Measurements from ENCODE around the gene SIK3.
"Not testable (repeated sequence)": the region's sequence is repeated elsewhere in the genome, so short reads cannot be mapped to it uniquely, and the experiment has no call there.

Gene SIK3

GRCh38 chr11:117098269-117099232 is at the start of gene SIK3:
TSS of gene SIK3 (minus strand) at chr11:117098428. CDS start at chr11:117098415, 13 bp downstream.
- DNase-seq = peak; percentile 92 to 96 (median 94)

- no peak for DNase-seq
Measured at GRCh38 chr11:117146521-117146920, 48.3 kb upstream of the SIK3 start.

- DNase-seq = peak in 1 of 3 experiments; percentile 57
Measured at GRCh38 chr11:117145393-117145761, 47.1 kb upstream of the SIK3 start.

GRCh38 chr11:117144477-117145392 is 46.5 kb upstream of the SIK3 start:
- peak; percentile 54 to 66 (median 64) for DNase-seq

- DNase-seq = peak; percentile 93 to 97 (median 96)
Measured at GRCh38 chr11:117143871-117144476, 45.7 kb upstream of the SIK3 start, which contains the start of gene PAFAH1B2. TSS of gene PAFAH1B2 (plus strand) at chr11:117144287. CDS start at chr11:117152448, 8,161 bp downstream.

GRCh38 chr11:117143390-117143789 is 45.2 kb upstream of the SIK3 start:
- peak; percentile 51 to 81 (median 57) for DNase-seq

- not testable (repeated sequence) for DNase-seq
Measured at GRCh38 chr11:117137223-117138086, 39.2 kb upstream of the SIK3 start.

GRCh38 chr11:117134979-117135378 is 36.8 kb upstream of the SIK3 start:
- not testable (repeated sequence) for DNase-seq

- DNase-seq = no peak
Measured at GRCh38 chr11:117134431-117134830, 36.2 kb upstream of the SIK3 start.

- DNase-seq = no peak
Measured at GRCh38 chr11:117130879-117131278, 32.7 kb upstream of the SIK3 start.

GRCh38 chr11:117130396-117130795 is 32.2 kb upstream of the SIK3 start:
- DNase-seq = not testable (repeated sequence)

- DNase-seq = peak in 1 of 3 experiments; percentile 31
Measured at GRCh38 chr11:117128289-117128688, 30.1 kb upstream of the SIK3 start.

- peak; percentile 74 to 93 (median 76) for DNase-seq
Measured at GRCh38 chr11:117127171-117127901, 29.1 kb upstream of the SIK3 start.

- no peak for DNase-seq
Measured at GRCh38 chr11:117126223-117126965, 28.2 kb upstream of the SIK3 start.

- DNase-seq = no peak
Measured at GRCh38 chr11:117122556-117122955, 24.3 kb upstream of the SIK3 start.

- no peak for DNase-seq
Measured at GRCh38 chr11:117121176-117121575, 22.9 kb upstream of the SIK3 start.

GRCh38 chr11:117117681-117118080 is 19.5 kb upstream of the SIK3 start:
- DNase-seq = no peak

- DNase-seq = not testable (repeated sequence)
Measured at GRCh38 chr11:117112939-117113338, 14.7 kb upstream of the SIK3 start.

- DNase-seq = not testable (repeated sequence)
Measured at GRCh38 chr11:117112497-117112896, 14.3 kb upstream of the SIK3 start.

- no peak for DNase-seq
Measured at GRCh38 chr11:117110294-117110950, 12.2 kb upstream of the SIK3 start.
